CD4-positive, alpha-beta memory T cell (primary cell): ENCODE data around the gene EME2. TPM values are rescaled to one million over a fixed set of nuclear protein-coding genes. Genes with fewer than 3 reads are reported as not detected.

ENCODE experiments used
- CTCF ChIA-PET: fragments of 350-600 bp; sonication (Branson Sonifier 250); formaldehyde crosslinking; loops from one replicate; lab custom pipeline; 2021; ENCODE audit warnings: inconsistent platforms; ENCODE audit not compliant: partially characterized antibody; lab: Charles Lee
- POLR2A ChIA-PET: fragments of 350-600 bp; sonication (Branson Sonifier 250); formaldehyde crosslinking; loops from one replicate; lab custom pipeline; 2021; ENCODE audit not compliant: partially characterized antibody; lab: Charles Lee
- DNase-seq, 5 donors: peaks; one replicate each; pipeline versions ENCODE4 v3.0.0 to v3.0.0-alpha.2; 2020 to 2022; ENCODE audit warnings: mixed read lengths in 1 of 5
- H3K27ac ChIP-seq: one replicate; pipeline ENCODE4 v1.7.0; 2013; ENCODE audit warnings: low read depth, low read length
- H3K27me3 ChIP-seq: 2 replicates; pipeline ENCODE4 v1.7.0; 2013; ENCODE audit warnings: mild to moderate bottlenecking, low read length, moderate library complexity; ENCODE audit not compliant: insufficient read depth
- H3K36me3 ChIP-seq: 2 replicates; pipeline ENCODE4 v1.7.0; 2013; ENCODE audit warnings: mild to moderate bottlenecking, low read length, moderate library complexity; ENCODE audit not compliant: insufficient read depth
- H3K4me1 ChIP-seq: 2 replicates; pipeline ENCODE4 v1.7.0; 2013; ENCODE audit warnings: mild to moderate bottlenecking, low read length, moderate library complexity; ENCODE audit not compliant: insufficient read depth
- H3K4me3 ChIP-seq, 2 donors: one replicate each; pipeline ENCODE4 v1.7.0; 2013; ENCODE audit warnings: low read length in 2 of 2, mild to moderate bottlenecking in 1 of 2
- H3K9me3 ChIP-seq, 2 donors: one replicate each; pipeline ENCODE4 v1.7.0; 2013; ENCODE audit warnings: low read length in 2 of 2, control low read depth in 1 of 2; ENCODE audit not compliant: control insufficient read depth in 1 of 2
- H3K27ac Mint-ChIP-seq, 7 donors: one replicate each; pipeline ENCODE4 v1.8.0; 2020 to 2021; ENCODE audit warnings: mixed read lengths in 7 of 7, mild to moderate bottlenecking in 6 of 7, inconsistent platforms in 3 of 7, moderate library complexity in 3 of 7
- H3K27me3 Mint-ChIP-seq, 2 donors: one replicate each; pipeline ENCODE4 v1.8.0; 2020 to 2021; ENCODE audit warnings: mixed read lengths in 2 of 2
- H3K36me3 Mint-ChIP-seq, 2 donors: one replicate each; pipeline ENCODE4 v1.8.0; 2020 to 2021; ENCODE audit warnings: mixed read lengths in 2 of 2, inconsistent platforms in 1 of 2, mild to moderate bottlenecking in 1 of 2
- H3K4me1 Mint-ChIP-seq, 4 donors: one replicate each; pipeline ENCODE4 v1.8.0; 2020 to 2021; ENCODE audit warnings: mixed read lengths in 4 of 4, mild to moderate bottlenecking in 1 of 4
- H3K4me3 Mint-ChIP-seq, 8 donors: one replicate each; pipeline ENCODE4 v1.8.0; 2020 to 2021; ENCODE audit warnings: mixed read lengths in 8 of 8, mild to moderate bottlenecking in 7 of 8, moderate library complexity in 6 of 8, inconsistent platforms in 3 of 8
- H3K9me3 Mint-ChIP-seq, 8 donors: one replicate each; pipeline ENCODE4 v1.8.0; 2020 to 2021; ENCODE audit warnings: mixed read lengths in 8 of 8, mild to moderate bottlenecking in 5 of 8, inconsistent platforms in 3 of 8, moderate library complexity in 1 of 8
- intact Hi-C: fragments of 100-400 bp; cut with micrococcal nuclease; formaldehyde crosslinking; loops from one replicate; pipeline ENCODE4 v1.15.1; 2023
- polyA plus RNA-seq, 2 donors: library from polyadenylated mRNA; unstranded; fragments of 300-500 nt; fragmentation: Illumina TruSeq; gene quantifications; one replicate each; pipeline ENCODE4 v1.2.3, GENCODE V29; 2021
- total RNA-seq, 2 experiments: library from RNA; stranded (reverse); gene quantifications; one replicate each; pipeline ENCODE4 v1.2.3, GENCODE V29; 2021

EME2 gene
- total and polyA plus RNA-seq, 4 experiments from 2014 or later, result 0.30 to 33.1 (median 17.2) TPM

- H3K4me3 Mint-ChIP-seq, result peak overlapping the region in 1 of 8 donors; percentile 10
- Histone ChIP-seq H3K27me3 (no peaks in the 10 kb centered on the region), H3K4me1 (no peaks in the 10 kb centered on the region), H3K4me3 (no peak overlapping the region), H3K9me3 (no peaks in the 10 kb centered on the region), H3K36me3 (peaks cover 20% of the 10 kb centered on the region), H3K27ac (no peak overlapping the region)
- H3K27me3 Mint-ChIP-seq, result no peaks in the 10 kb centered on the region
- no peak overlapping the region for H3K27ac Mint-ChIP-seq
- intact Hi-C loops, result no loop called here
- no peaks in the 10 kb centered on the region for H3K9me3 Mint-ChIP-seq
- H3K36me3 Mint-ChIP-seq, result peaks cover 0 to 13% of the 10 kb centered on the region in 2 donors
- POLR2A ChIA-PET, result no interaction called here
- no peaks in the 10 kb centered on the region for H3K4me1 Mint-ChIP-seq
- DNase-seq, result no peak
- CTCF ChIA-PET, result no interaction called here
Observed at GRCh38 chr16:1734816-1735215, 37.8 kb upstream of the EME2 start.

GRCh38 chr16:1740234-1740633 is 32.4 kb upstream of the EME2 start:
- Histone ChIP-seq H3K27me3 (no peaks in the 10 kb centered on the region), H3K27ac (no peak overlapping the region), H3K9me3 (no peaks in the 10 kb centered on the region), H3K4me1 (no peaks in the 10 kb centered on the region), H3K4me3 (no peak overlapping the region), H3K36me3 (peaks cover 20% of the 10 kb centered on the region)
- no peaks in the 10 kb centered on the region for H3K27me3 Mint-ChIP-seq
- CTCF ChIA-PET, result no interaction called here
- H3K9me3 Mint-ChIP-seq, result no peaks in the 10 kb centered on the region
- intact Hi-C loops, result loop anchor here (5.0 kb wide), 1 partner anchor 73 kb away; no protein-coding TSS in a partner anchor
- peak in 1 of 5 donors; percentile 28 for DNase-seq
- no peaks in the 10 kb centered on the region for H3K4me1 Mint-ChIP-seq
- POLR2A ChIA-PET, result interaction anchor here (0.7 kb wide), 1 partner anchor 248 kb away, joined by 5 read pairs; no protein-coding TSS in a partner anchor
- no peak overlapping the region for H3K4me3 Mint-ChIP-seq
- peaks cover 8 to 13% of the 10 kb centered on the region in 2 donors for H3K36me3 Mint-ChIP-seq
- H3K27ac Mint-ChIP-seq, result no peak overlapping the region

- Histone ChIP-seq H3K27me3 (no peaks in the 10 kb centered on the region), H3K4me3 (no peak overlapping the region), H3K4me1 (no peaks in the 10 kb centered on the region), H3K9me3 (no peaks in the 10 kb centered on the region), H3K36me3 (peaks cover 25% of the 10 kb centered on the region), H3K27ac (no peak overlapping the region)
- intact Hi-C loops, result loop anchor here (5.0 kb wide), 1 partner anchor 74 kb away; no protein-coding TSS in a partner anchor
- Mint-ChIP-seq H3K36me3 (peaks cover 9 to 19% of the 10 kb centered on the region in 2 donors), H3K4me3 (no peak overlapping the region), H3K27me3 (no peaks in the 10 kb centered on the region), H3K9me3 (no peaks in the 10 kb centered on the region), H3K27ac (no peak overlapping the region), H3K4me1 (no peaks in the 10 kb centered on the region)
- ChIA-PET POLR2A (interaction anchor here (0.6 kb wide), 1 partner anchor 77 kb away, joined by 3 read pairs; no protein-coding TSS in a partner anchor), CTCF (no interaction called here)
- peak in 1 of 5 donors; percentile 27 for DNase-seq
Observed at GRCh38 chr16:1740781-1741490, 31.7 kb upstream of the EME2 start.

- H3K4me3 Mint-ChIP-seq, result no peak overlapping the region
- Histone ChIP-seq H3K4me3 (no peak overlapping the region), H3K36me3 (peaks cover 27% of the 10 kb centered on the region), H3K9me3 (no peaks in the 10 kb centered on the region), H3K4me1 (no peaks in the 10 kb centered on the region), H3K27ac (no peak overlapping the region), H3K27me3 (no peaks in the 10 kb centered on the region)
- ChIA-PET CTCF (interaction anchor here (0.9 kb wide), 1 partner anchor 18 kb away, joined by 3 read pairs; no protein-coding TSS in a partner anchor), POLR2A (interaction anchor here (0.6 kb wide), 1 partner anchor 77 kb away, joined by 3 read pairs; no protein-coding TSS in a partner anchor)
- no peak for DNase-seq
- no peaks in the 10 kb centered on the region for H3K27me3 Mint-ChIP-seq
- H3K36me3 Mint-ChIP-seq, result peaks cover 9 to 20% of the 10 kb centered on the region in 2 donors
- H3K4me1 Mint-ChIP-seq, result no peaks in the 10 kb centered on the region
- no peaks in the 10 kb centered on the region for H3K9me3 Mint-ChIP-seq
- intact Hi-C loops, result loop anchor here (5.0 kb wide), 1 partner anchor 74 kb away; no protein-coding TSS in a partner anchor
- peak overlapping the region in 1 of 7 donors; percentile 41 for H3K27ac Mint-ChIP-seq
Observed at GRCh38 chr16:1741553-1742165, 31.0 kb upstream of the EME2 start.

DNA sequence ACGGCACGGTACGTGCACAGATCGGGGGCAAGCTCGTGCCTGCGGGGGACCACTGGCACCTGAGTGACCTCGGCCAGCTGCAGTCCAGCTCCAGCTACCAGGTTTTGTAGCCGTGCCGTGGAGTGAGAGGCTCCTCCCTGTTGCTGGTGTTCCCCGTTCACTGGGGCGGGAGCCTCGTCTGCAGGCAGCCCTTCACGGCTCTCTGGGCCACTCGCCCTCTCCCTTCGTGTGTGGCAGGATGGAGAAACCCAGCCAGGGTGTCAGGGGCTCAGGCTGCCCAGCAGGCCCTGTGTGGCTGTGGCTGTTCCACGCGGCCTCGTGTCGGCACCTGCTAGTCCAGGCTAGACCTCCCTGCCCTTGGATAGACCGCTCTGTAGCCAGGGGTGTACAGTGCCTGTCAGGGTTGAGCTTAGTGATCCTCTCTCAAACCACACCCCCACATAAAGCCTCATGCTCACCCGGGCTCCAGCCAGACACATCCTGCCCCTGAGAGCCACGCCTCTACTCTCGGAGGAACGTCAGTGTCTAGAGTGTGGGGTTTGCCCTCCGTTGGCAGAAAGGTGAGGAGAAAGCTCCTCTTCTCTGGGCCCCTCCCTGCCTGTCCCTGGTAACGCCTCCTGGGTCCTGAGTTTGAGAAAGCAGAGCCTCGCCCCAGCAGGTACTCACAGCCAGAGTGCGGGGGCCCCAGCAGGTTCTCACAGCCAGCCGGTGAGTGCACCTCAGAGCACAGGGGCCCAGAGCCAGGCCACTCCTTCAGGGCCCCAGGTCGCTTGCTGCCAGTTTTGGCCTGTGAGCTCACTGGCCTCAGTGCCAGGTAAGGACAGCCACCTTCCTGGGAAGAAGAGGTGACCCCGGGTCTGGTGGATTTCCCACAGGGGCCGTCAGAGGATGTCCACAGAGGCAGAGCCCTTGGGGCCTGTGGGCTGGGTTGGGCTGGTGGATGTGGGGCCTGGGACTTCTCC is 29.0 kb upstream of the EME2 start:
- Mint-ChIP-seq H3K36me3 (peaks cover 15 to 33% of the 10 kb centered on the region in 2 donors), H3K27me3 (no peaks in the 10 kb centered on the region), H3K27ac (peak overlapping the region in 2 of 7 donors; percentile 10 to 12), H3K4me3 (no peak overlapping the region), H3K9me3 (no peaks in the 10 kb centered on the region), H3K4me1 (no peaks in the 10 kb centered on the region)
- Histone ChIP-seq H3K36me3 (peaks cover 40% of the 10 kb centered on the region), H3K4me3 (no peak overlapping the region), H3K27ac (no peak overlapping the region), H3K27me3 (no peaks in the 10 kb centered on the region), H3K9me3 (no peaks in the 10 kb centered on the region), H3K4me1 (no peaks in the 10 kb centered on the region)
- peak in 1 of 5 donors; percentile 21 for DNase-seq
- intact Hi-C loops, result loop anchor here (5.0 kb wide), 1 partner anchor 76 kb away; no protein-coding TSS in a partner anchor
- ChIA-PET POLR2A (no interaction called here), CTCF (no interaction called here)

DNA sequence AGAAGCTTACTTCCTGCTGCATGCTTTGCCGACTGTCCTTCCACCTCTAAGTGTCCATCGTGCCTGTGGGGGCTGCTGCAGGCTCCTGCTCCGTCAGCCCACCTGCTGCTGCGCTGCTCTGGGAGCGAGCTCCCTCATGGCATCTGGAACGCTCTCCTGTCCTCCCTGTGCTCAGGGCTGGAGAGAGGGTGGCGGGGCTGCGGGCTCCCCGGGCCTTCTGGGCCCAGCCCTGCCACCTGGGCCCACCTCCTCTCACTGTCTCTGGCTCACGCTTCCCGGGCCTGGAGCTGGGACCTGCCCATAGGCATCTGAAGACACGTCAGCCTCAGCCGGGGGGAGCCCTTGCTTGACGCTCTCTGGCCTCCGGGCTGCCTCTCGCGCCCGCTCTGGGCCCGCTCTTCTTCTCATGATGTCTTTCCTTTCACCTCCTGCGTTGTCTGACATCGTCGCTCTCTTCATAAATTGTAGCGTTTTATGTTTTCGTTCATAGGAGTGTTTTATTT is 28.2 kb upstream of the EME2 start:
- peak overlapping the region in 3 of 7 donors; percentile 12 to 61 (median 37) for H3K27ac Mint-ChIP-seq
- Histone ChIP-seq H3K4me1 (no peaks in the 10 kb centered on the region), H3K36me3 (peaks cover 47% of the 10 kb centered on the region), H3K4me3 (no peak overlapping the region), H3K27ac (no peak overlapping the region), H3K27me3 (no peaks in the 10 kb centered on the region), H3K9me3 (no peaks in the 10 kb centered on the region)
- H3K4me3 Mint-ChIP-seq, result no peak overlapping the region
- ChIA-PET CTCF (no interaction called here), POLR2A (no interaction called here)
- H3K27me3 Mint-ChIP-seq, result no peaks in the 10 kb centered on the region
- no peaks in the 10 kb centered on the region for H3K4me1 Mint-ChIP-seq
- intact Hi-C loops, result loop anchor here (5.0 kb wide), 1 partner anchor 77 kb away; no protein-coding TSS in a partner anchor
- DNase-seq, result peak in 1 of 5 donors; percentile 6
- no peaks in the 10 kb centered on the region for H3K9me3 Mint-ChIP-seq
- H3K36me3 Mint-ChIP-seq, result peaks cover 19 to 39% of the 10 kb centered on the region in 2 donors
